K562 (cell line): ENCODE measurements around the gene ZDHHC14. TPM values are rescaled to one million over a fixed set of nuclear protein-coding genes. Genes with fewer than 3 reads are reported as not detected.

Experiments used
- CREB1 ChIP-seq, 2 experiments: sonication (generic) in 1 of 2; formaldehyde crosslinking in 1 of 2; IDR thresholded peaks; 2 replicates each; pipeline versions ENCODE4 v1.6.1 to v1.8.0; 2012 to 2022; ENCODE audit warnings: inconsistent platforms in 1 of 2, mild to moderate bottlenecking in 1 of 2, missing genetic modification reagents in 1 of 2, moderate library complexity in 1 of 2
- DEAF1 ChIP-seq: fragments of 450-650 bp; formaldehyde crosslinking; IDR thresholded peaks from 2 replicates; pipeline ENCODE4 v1.4.0; 2020; ENCODE audit warnings: mild to moderate bottlenecking, moderate library complexity
- E2F3 ChIP-seq: fragments of 250-450 bp; sonication (Bioruptor Pico); IDR thresholded peaks from 2 replicates; pipeline ENCODE4 v1.4.0; 2020; ENCODE audit warnings: mild to moderate bottlenecking
- ELF1 ChIP-seq: fragments of 200-800 bp; sonication (Bioruptor generic); IDR thresholded peaks from 2 replicates; pipeline ENCODE4 v1.6.1; 2016; ENCODE audit warnings: missing genetic modification characterization, missing compliant biosample characterization
- ELK3 ChIP-seq: fragments of 450-650 bp; formaldehyde crosslinking; IDR thresholded peaks from 2 replicates; pipeline ENCODE4 v1.4.0; 2020; ENCODE audit warnings: mild to moderate bottlenecking
- FIP1L1 ChIP-seq: fragments of 200-400 bp; formaldehyde crosslinking; IDR thresholded peaks from 2 replicates; pipeline ENCODE4 v1.6.1; 2018; ENCODE audit warnings: mild to moderate bottlenecking, low read depth, low read length; ENCODE audit not compliant: poor library complexity, severe bottlenecking
- HDGF ChIP-seq: fragments of 450-650 bp; IDR thresholded peaks from 2 replicates; pipeline ENCODE4 v1.6.1; 2016
- MNT ChIP-seq, 2 experiments: fragments of 450-650 bp; conservative IDR thresholded peaks; 2 replicates each; pipeline ENCODE4 v1.6.1; 2017; ENCODE audit warnings: mild to moderate bottlenecking in 2 of 2, moderate library complexity in 2 of 2
- POLR2H ChIP-seq: IDR thresholded peaks from 2 replicates; pipeline ENCODE4 v1.6.1; 2016; ENCODE audit warnings: missing genetic modification characterization, low read depth, mild to moderate bottlenecking, control low read depth, missing compliant biosample characterization, moderate library complexity
- SP1 ChIP-seq: sonication (generic); formaldehyde crosslinking; IDR thresholded peaks from 2 replicates; pipeline ENCODE4 v1.8.1; 2022; ENCODE audit warnings: mild to moderate bottlenecking, missing genetic modification reagents
- SPI1 ChIP-seq: IDR thresholded peaks from 2 replicates; pipeline ENCODE4 v1.6.1; 2011; ENCODE audit warnings: low read depth, low read length, control low read depth, borderline replicate concordance
- TFE3 ChIP-seq: fragments of 450-650 bp; formaldehyde crosslinking; IDR thresholded peaks from 2 replicates; pipeline ENCODE4 v1.4.0; 2020; ENCODE audit warnings: mild to moderate bottlenecking, mixed read lengths
- USF2 ChIP-seq: sonication (generic); formaldehyde crosslinking; IDR thresholded peaks from 2 replicates; pipeline ENCODE4 v1.5.0; 2020; ENCODE audit warnings: missing genetic modification reagents
- ZBTB49 ChIP-seq: sonication (generic); formaldehyde crosslinking; IDR thresholded peaks from 2 replicates; pipeline ENCODE4 v1.8.0; 2022; ENCODE audit warnings: missing genetic modification reagents, mild to moderate bottlenecking, borderline replicate concordance
- ZNF143 ChIP-seq: sonication (generic); formaldehyde crosslinking; IDR thresholded peaks from 2 replicates; pipeline ENCODE4 v1.9.0; 2022; ENCODE audit warnings: mild to moderate bottlenecking, missing genetic modification reagents
- ZNF311 ChIP-seq: fragments of 250-450 bp; sonication (Bioruptor Pico); IDR thresholded peaks from 2 replicates; pipeline ENCODE4 v1.4.0; 2020; ENCODE audit warnings: mild to moderate bottlenecking, moderate library complexity
- ZNF830 ChIP-seq: fragments of 250-450 bp; sonication (Bioruptor Pico); IDR thresholded peaks from 2 replicates; pipeline ENCODE4 v1.5.0; 2021; ENCODE audit warnings: mild to moderate bottlenecking
- polyA plus RNA-seq, 8 experiments: library from polyadenylated mRNA; depleted of rRNA in 4 of 8; stranded (reverse) in 5 of 8; unstranded in 3 of 8; fragments of >200 nt; fragmentation: Nextera tagmentation in 2 of 8; fragmentation: Illumina TruSeq in 1 of 8; extraction: Ambion mirVana in 2 of 8; extraction: Trizol in 1 of 8; gene quantifications; 2 replicates each; pipeline versions ENCODE4 v1.2.1 to v1.2.3, GENCODE V29; 2011 to 2014; ENCODE audit warnings: inconsistent platforms in 1 of 8, missing spikeins in 1 of 8
- total RNA-seq, 7 experiments: library from RNA; depleted of rRNA in 6 of 7; stranded (reverse); fragments of >200 nt in 6 of 7; fragmentation: Illumina TruSeq in 2 of 7; extraction: Trizol in 2 of 7; gene quantifications; 2 replicates each; pipeline versions ENCODE4 v1.2.1 to v1.2.3, GENCODE V29; 2011 to 2021; ENCODE audit warnings: low replicate concordance in 1 of 7

Gene ZDHHC14
- total and polyA plus RNA-seq, 9 of the 15 experiments (the other 6 are each of a cell fraction or from before 2014, with no cell fraction given): 0.92 to 23.1 (median 13.8) TPM

- TF ChIP-seq SPI1 (no peak), ELF1 (no peak), HDGF (no peak), TFE3 (CRISPR knock-in tag) (no peak), DEAF1 (CRISPR knock-in tag) (0 out of 2 replicates have a peak, but pooled peaks have one; percentile 9), FIP1L1 (no peak), USF2 (CRISPR knock-in tag) (no peak), ZBTB49 (CRISPR knock-in tag) (no peak), CREB1 (IDR thresholded peaks at IDR 0.05) (peak; percentile 58), CREB1 (CRISPR knock-in tag; IDR thresholded peaks at IDR 0.05) (peak; percentile 45; the same call in 1 of the 2 replicates), ZNF143 (CRISPR knock-in tag) (peak; percentile 100), ZNF830 (CRISPR knock-in tag) (no peak), ELK3 (no peak), POLR2H (tag) (no peak), SP1 (peak; percentile 57; the same call in 1 of the 2 replicates), ZNF311 (CRISPR knock-in tag) (no peak), MNT (conservative IDR thresholded peaks at IDR 0.05) (peak; percentile 60 to 69), E2F3 (CRISPR knock-in tag) (no peak)
Observed at GRCh38 chr6:157379656-157380457, 1.1 kb upstream of the ZDHHC14 start (continued).
